ENCODE measurements around the gene PTGDR2. TPM values are rescaled to one million over a fixed set of nuclear protein-coding genes. Genes with fewer than 3 reads are reported as not detected.

The PTGDR2 gene
- total and polyA plus RNA-seq, 8 donors, result 0.09 to 5.7 (median 0.43) TPM

DNA sequence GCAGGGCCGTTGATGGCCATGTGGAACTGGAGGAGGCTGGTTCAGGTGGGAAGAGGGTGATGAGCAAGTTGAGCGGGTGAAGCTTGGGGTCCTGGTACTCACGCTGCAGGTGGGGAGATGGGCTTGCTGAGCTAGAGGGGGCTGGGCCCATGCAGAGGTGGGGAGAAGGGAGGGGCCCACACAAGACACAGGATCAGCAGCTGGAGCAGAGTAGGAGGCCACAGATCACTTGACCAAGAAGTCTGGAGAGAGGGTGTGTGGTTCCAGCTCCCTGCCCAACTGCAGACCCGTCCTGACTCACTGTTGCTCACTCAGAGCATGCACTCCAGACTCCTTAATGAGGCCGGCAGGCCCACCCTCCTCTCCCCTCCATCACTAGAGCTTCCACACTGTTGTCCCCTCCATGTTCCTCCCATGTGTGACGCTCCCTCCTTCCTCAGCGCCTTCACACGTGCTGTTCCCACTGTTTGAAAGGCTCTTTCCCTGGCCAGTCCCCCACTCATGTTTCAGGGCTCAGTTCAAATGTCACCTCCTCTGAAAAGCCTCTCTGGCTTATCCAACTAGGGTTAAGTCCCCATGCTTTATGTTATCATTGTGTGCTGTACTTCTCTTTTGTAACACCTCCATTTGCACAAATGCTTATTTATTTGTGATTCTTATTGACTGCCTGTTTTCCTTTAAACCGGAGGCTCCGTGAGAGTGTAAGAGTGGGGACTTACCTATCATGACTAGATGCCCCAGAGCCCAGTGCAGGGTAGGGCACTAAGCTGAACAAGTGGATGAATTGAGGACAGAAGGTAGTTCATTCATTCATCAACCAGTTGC is 11.5 kb downstream of the PTGDR2 start:
- ATAC-seq, result no peak
- TF ChIP-seq, protein P1, sequence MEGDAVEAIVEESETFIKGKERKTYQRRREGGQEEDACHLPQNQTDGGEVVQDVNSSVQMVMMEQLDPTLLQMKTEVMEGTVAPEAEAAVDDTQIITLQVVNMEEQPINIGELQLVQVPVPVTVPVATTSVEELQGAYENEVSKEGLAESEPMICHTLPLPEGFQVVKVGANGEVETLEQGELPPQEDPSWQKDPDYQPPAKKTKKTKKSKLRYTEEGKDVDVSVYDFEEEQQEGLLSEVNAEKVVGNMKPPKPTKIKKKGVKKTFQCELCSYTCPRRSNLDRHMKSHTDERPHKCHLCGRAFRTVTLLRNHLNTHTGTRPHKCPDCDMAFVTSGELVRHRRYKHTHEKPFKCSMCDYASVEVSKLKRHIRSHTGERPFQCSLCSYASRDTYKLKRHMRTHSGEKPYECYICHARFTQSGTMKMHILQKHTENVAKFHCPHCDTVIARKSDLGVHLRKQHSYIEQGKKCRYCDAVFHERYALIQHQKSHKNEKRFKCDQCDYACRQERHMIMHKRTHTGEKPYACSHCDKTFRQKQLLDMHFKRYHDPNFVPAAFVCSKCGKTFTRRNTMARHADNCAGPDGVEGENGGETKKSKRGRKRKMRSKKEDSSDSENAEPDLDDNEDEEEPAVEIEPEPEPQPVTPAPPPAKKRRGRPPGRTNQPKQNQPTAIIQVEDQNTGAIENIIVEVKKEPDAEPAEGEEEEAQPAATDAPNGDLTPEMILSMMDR (IDR thresholded peaks at IDR 0.05), result no peak
- intact Hi-C loops (cut with DNase I), result loop anchor here in 1 of 3 donors (10.0 kb wide), 1 partner anchor 51 kb away; no protein-coding TSS in a partner anchor
- 41 to 43% methylated on average over 10 of the region's 10 CpGs for WGBS, 2 donors
- no peaks in the 10 kb centered on the region for H3K36me3 ChIP-seq
- peak in 1 of 6 donors; percentile 40 for DNase-seq
- FAIRE-seq, result no peak
- H3K4me1 ChIP-seq, result peaks cover 6 to 20% (median 6%) of the 10 kb centered on the region in 3 donors
- H3K9me3 ChIP-seq, result no peaks in the 10 kb centered on the region
- H3K4me3 ChIP-seq, result peak overlapping the region in 2 of 4 donors; percentile 63 to 95
- H3K27me3 ChIP-seq, result no peaks in the 10 kb centered on the region
- H3K27ac ChIP-seq, result no peak overlapping the region

DNA sequence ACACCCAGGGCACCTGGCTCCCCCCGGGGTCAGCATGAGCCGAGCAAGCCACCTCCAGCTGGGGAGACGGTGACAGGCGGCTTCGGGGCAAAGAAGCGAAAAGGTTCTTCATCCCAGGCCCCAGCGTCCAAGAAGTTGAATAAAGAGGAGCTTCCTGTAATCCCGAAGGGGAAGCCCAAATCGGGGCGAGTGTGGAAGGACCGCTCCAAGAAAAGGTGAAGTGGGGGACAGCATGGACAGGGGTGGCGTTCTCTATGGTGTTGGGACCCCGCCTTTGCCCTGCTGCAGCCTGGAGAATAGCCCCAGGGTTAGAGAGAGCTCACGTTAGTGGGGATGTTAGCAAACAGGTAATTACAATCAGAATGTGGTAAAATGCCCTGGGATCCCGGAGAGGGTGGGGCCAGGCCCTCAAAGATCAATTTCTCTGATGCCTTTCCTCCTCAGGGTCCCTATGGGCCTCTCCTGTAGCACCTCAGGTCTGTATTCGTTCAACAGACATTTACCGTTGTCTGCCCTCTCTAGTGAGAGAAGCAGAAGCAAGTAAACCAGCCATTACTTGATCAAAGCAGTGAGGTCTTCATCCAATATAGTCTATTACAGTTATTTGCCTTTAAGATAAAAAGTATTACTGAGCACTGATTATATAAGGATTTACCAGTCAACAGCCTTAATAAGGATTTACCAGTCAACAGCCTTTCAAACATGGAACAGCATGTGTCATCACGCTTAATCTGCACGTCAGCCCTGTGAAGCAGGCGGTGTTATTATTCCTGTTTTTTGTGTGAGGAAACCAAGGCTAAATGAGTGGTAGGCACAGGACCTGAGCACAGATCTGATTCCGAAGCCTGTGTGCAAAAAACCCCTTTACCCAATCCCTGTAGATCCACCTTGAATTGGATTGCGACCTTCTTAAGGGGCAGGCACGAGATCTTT is 12.8 kb downstream of the PTGDR2 start:
- intact Hi-C loops (cut with DNase I), result loop anchor here in 1 of 3 donors (10.0 kb wide), 1 partner anchor 52 kb away; no protein-coding TSS in a partner anchor
- DNase-seq, result peak in 1 of 6 donors; percentile 4
- Histone ChIP-seq H3K4me1 (peaks cover 6 to 20% (median 6%) of the 10 kb centered on the region in 3 donors), H3K27me3 (no peaks in the 10 kb centered on the region), H3K27ac (peak overlapping the region; percentile 39 to 71 (median 69)), H3K9me3 (no peaks in the 10 kb centered on the region), H3K36me3 (no peaks in the 10 kb centered on the region), H3K4me3 (peak overlapping the region; percentile 63 to 95 (median 94))
- ATAC-seq, result no peak
- WGBS, 2 donors, result 8 to 9% methylated on average over 23 of the region's 23 CpGs
- TF ChIP-seq, protein P1 (IDR thresholded peaks at IDR 0.05), result no peak
- FAIRE-seq, result no peak

DNA sequence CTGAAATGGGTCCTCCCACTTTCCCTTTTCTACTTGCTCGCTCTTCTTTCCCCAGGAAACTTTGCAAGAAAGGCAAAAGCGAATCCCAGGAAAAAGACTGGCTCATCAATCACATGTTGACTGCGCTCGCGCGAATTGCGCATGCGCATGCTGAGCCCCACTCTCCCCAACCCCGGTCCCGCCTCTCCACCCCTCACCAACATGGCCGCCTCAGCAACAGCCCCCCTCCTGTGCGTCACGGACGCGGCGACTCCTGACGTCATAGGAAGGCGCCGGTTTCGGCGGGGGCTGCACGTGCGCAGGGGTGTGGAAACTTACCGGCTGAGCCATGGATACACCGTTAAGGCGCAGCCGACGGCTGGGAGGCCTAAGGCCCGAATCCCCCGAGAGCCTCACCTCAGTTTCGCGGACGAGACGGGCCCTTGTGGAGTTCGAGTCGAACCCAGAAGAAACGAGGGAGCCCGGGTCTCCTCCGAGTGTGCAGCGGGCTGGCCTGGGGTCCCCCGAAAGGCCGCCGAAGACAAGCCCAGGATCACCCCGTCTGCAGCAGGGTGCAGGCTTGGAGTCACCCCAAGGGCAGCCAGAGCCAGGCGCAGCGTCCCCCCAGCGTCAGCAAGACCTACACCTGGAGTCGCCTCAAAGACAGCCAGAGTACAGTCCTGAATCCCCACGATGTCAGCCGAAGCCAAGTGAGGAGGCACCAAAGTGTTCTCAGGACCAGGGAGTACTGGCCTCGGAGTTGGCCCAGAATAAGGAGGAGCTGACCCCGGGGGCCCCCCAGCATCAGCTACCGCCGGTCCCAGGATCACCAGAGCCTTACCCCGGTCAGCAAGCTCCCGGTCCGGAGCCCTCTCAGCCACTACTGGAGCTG is 13.7 kb downstream of the PTGDR2 start, which contains the start of gene CCDC86:
Gene CCDC86, plus strand, starts transcription at position 317 of the 871 bp plus-strand sequence. Its CDS starts 12 bp downstream, at position 329.
- no peaks in the 10 kb centered on the region for H3K9me3 ChIP-seq
- DNase-seq, result peak; percentile 95 to 99 (median 97)
- TF ChIP-seq, protein P1 (IDR thresholded peaks at IDR 0.05), result no peak
- H3K27me3 ChIP-seq, result no peaks in the 10 kb centered on the region
- FAIRE-seq, result no peak
- intact Hi-C loops (cut with DNase I), result loop anchor here in 1 of 3 donors (10.0 kb wide), 1 partner anchor 53 kb away; no protein-coding TSS in a partner anchor
- H3K27ac ChIP-seq, result peak within 1 kb of the TSS; percentile 39 to 71 (median 69)
- WGBS, 2 donors, result 1% methylated on average over 56 to 57 of the region's 57 CpGs
- ATAC-seq, result peak; percentile 93 to 97 (median 94)
- peak within 1 kb of the TSS; percentile 63 to 95 (median 94) for H3K4me3 ChIP-seq
- no peaks in the 10 kb centered on the region for H3K36me3 ChIP-seq
- peaks cover 6 to 20% (median 6%) of the 10 kb centered on the region in 3 donors for H3K4me1 ChIP-seq
